Measurements from ENCODE around the gene RAB37.

Gene RAB37

DNA sequence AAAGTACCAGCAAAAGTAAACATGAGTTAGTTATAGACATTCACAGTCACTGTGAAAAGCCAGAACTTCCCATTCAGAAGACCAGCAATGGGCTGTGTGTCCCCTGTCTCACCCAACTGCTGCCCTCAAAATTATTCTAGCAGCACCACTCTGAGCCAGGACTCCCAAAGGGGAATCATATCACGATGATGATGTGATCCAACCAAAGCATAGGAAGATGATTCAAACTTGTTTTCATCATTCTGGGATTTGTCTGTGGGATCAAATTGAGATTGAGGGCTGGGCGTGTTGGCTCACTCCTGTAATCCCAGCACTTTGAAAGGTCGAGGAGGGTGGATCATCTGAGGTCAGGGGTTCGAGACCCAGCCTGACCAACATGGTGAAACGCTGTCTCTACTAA is 45.5 kb downstream of the RAB37 start:
- no peak for DNase-seq

DNA sequence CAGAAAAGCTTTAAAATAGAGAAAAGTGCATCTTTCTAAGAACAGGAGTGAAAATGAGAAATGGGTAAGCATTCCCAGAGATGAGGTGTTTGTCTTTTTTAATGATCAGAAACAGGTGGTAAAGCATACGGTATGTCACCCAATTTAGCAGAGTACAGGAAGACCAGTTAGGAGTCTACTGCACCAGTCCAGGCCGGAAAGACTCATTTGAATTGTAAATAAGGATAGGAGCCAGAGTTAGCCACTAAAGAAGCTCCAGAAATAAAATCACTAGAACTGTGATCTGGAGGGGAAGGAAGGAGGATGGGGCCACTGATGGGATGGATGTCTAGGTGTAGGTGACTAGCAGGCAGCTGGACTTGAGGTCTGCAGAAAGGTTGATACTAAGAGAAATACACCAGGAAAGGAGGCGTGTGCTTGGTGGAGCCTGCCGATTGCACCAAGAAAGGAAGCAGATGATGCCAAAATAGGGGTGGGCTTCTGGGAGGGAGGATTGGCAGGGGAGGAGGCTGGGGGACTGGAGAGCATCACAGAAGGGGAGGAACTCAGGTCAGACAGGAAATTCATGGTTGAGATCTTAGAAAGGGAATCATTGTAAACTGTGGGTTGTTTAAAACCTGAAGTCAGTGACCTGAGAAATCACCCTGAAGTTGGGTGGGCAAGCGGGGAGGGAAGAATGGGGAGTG is 47.2 kb downstream of the RAB37 start:
- DNase-seq = no peak

DNA sequence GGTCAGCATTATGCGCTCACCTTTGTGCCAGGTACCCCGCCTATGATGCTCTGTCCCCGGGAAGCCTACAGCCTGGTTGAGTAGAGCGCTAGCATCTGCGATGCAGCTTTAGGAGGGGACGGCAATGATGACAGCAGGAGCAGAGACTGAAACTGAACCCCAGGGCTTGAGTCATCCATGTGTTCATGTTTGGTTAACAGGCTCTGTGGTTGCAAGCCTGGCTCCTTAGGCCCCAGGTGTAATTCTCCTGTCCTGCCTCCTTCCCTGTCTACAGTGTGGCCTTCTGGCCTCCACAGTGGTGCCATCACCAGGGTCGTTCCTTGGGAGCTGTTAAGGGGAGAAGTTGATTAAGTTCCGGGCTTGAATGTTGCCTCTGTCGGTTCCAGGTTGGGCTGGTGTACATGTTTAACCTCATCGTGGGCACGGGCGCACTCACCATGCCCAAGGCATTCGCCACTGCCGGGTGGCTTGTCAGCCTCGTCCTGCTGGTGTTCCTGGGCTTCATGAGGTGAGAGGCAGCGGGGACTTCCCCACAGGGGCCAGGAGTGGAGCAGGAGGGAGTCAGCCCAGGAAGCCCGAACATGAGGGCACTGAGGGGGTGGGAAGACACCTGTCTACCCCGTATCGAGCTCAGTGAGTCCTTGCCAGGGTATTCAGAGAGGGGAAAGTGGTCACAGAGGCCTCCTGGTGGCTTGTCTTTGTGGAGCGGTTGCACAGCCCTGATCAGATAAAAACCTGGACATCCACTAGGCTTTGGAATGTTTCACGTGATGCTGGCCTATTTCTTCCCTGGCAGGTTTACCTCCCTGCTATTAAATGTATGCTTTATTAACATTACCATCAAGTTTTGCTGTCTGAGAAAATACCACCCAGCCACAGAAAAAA is 48.3 kb downstream of the RAB37 start:
- no peak for DNase-seq

DNA sequence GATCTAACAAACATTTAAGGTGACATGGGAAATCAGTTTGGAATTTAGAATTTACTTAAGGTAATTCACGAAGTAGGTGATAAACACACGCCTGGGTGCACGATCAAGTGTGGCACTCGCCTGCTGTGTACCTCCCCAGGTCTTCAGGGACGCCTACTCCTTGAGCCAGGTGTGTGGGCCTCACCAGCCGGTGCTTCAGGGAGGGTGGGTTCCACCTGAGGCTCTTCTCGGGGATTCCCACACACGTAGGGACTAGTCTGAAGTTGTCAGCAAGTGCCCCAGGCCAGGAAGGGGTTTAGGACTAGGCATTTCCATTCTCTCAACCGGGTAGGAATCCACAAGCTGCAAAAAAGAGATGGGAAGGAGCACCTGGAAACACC is 48.9 kb downstream of the RAB37 start:
- no peak for DNase-seq

DNA sequence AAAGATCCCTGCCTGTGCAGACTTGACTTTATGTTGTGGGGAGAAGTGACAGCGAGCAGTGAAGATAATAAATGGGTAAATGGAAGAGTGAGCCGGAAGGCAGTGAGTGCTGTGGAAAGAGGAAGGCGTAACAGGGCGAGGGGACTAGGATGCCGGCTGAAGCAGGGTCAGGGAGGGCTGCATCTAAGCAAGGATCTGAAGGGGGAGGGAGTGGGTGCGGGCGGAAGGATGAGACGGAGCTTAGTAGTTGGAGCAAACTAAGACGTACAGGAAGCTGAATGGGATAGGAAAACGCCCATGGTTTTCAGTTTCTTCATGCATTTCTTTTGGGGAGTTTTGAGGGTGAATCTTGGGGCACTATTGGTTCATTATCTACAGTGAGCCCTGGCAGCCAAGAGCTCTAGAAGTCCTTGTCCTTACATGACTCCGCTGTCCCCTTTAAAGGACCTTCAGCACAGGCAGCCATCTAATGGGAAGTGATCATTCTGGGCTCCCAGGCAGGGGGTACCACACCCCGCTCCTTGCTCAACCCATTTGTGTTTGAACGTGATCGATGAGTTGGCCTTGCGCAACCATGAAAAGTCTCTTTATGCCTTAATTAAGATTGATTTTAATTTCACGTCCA is 49.5 kb downstream of the RAB37 start:
- DNase-seq = peak; percentile 35 to 63

DNA sequence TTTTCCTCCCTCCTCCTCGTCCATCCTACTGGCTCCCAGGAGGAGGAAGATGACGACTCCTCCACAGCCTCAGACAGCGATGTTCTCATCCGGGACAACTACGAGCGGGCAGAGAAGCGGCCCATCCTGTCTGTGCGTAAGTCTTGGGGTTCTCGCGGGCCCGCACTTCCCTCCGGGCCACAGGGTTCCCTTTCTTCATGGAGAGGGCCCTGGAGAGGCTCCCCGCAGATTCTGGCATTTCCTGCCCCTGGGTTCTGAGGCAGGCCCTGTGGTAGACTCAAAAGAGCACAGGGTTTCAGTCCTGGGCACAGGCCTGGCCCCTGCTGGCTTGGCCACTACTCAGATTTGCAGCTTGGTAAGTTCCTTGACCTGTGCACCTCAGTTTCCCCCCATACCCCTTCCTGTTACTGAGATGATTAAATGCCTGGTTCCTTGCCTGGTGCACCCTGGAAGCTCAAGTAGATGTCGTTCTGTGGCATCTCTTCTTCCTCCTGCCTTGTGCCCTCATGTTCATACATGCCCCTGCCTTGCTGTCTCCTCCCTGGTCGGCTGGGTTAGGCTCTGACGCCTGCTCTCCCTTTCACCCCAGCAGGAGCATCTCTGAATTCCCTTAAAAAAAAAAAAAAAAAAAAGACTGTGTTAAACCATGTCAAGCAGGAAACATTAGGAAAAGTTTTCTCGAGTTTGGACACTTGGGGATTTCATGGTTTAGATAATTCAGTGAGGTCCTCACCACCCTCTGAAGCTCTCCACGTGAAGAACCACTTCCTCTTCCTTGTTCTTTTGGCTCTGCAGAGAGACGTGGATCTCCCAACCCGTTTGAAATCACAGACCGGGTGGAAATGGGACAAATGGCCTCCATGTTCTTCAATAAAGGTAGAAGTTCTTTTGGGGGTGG is 53.4 kb downstream of the RAB37 start:
- no peak for DNase-seq

DNA sequence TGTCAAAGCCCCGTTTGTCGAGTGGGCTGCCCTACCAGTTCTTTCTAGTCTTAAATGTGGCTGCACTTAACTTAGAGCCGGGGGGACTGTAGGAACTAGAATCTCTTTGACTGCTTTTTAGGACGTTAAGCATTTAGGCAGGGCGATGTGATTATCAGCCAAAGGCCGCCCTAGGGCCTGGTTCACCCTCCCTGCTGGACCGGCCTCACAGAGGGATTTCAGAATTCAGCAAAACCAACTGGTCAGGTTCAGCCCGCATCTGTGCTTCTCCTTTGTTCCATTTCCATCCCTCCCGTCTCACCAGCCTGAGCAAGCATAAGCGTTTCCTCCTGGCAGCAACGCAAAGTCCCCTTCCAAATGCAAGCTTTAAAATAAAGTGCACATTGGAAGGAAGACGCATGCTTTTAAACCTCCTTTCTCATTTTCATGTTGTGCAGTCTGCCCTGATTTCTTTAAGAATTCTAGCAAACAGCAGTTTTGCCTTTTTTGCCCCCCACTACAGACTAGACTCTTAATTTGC is 55.6 kb downstream of the RAB37 start:
- no peak for DNase-seq

DNA sequence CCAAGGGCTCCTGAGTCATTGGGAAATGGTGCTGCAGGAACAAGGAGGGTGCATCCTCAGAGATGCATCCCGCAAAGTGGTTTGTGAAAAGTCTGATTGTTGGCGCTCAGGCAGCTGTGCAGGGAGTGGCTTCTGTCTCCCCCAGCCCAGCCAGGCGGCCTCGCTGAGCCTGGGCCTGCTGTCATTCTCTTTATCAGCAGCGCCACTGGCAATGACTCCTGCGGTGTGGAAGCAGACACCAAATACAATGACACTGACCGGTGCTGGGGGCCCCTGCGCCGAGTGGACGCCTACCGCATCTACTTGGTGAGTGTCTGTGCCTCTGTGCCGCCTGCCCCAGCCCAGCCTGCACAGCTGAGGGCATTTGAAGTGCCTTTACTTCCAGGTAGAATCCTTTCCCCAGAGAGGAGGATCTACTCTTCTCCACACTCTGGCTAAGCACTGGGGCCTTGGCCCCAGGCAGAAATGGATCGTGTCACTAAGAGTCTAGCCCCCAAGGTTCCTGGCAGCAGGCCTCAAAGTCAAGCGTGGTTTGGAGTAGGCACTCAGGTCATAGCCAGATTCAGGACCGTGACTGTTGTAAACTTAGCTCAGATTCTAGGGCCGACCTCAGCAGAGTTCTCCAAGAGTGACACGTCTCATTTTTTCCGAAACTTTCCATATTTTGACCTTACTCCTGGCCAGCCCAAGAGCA is 58.4 kb downstream of the RAB37 start:
- no peak for DNase-seq

DNA sequence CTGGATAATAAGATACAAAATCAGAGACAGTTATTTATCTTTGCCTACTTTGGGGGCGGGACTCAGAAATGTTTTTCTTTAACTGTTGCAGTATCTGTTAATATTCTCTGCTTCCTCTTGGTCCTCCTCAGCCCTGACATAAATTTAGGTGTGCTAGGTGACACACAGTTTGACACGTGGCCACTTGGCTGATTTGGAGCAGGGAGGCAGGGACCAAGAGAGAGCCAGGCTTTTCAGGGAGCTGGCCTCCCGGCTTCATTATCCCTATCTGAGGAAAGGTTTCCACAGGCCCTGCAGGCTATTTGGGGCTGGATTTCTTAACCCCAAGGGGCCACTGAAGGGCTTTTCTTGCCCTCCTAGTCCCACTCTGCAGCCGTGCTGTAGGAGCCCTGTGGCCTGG is 59.2 kb downstream of the RAB37 start:
- DNase-seq = no peak

DNA sequence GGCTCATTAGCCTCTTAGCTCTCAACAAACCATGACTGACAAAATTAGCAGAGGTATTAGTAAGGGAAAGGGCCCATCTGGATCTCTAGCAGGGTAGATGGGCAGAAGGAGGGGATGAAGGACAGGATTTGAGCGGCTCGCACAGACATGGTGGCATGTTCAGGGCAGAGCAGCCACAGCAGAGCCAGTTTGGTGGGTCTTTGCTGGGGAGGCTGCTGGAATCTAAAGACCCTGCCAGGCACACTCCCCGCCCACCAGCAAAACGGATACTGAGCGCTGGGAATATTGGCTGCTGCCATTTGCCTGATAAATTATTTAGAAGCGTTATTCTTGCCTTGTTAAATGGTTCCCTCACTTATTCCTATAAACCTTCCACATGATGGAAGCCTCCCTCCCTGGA is 59.8 kb downstream of the RAB37 start:
- no peak for DNase-seq

All from bone marrow (tissue), 2 donors.